ENCODE results near the gene NDUFAF2. TPM values are rescaled to one million over a fixed set of nuclear protein-coding genes. Genes with fewer than 3 reads are reported as not detected.

The NDUFAF2 gene
- total and polyA plus RNA-seq, 10 of the 15 experiments (the other 5 are each of a cell fraction or from before 2014, with no cell fraction given), result 22.4 to 121 (median 65.3) TPM

DNA sequence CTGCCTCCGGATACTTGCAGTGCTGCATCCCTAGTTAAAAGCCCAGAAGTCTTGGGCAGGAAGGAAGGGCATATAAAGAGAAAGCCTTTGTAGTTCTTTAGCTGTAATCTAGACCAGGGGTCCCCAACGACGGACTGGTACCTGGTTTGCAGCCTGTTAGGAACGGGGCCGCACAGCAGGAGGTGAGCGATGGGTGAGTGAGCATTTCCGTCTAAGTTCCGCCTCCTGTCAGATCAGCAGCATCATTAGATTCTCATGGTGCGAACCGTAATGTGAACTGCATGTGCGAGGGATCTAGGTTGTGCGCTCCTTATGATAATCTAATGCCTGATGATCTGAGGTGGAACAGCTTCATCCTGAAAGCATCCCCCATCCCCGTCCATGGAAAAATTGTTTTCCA is 218.9 kb downstream of the NDUFAF2 start:
- FAIRE-seq (no peak), ATAC-seq (no peak), DNase-seq (ENCODE audit: low read depth, low spot score) (no peak)
- SMC1A ChIA-PET (ENCODE audit: uncharacterized antibody, unreplicated experiment), result interaction anchor here (0.9 to 2.9 kb wide), 9 partner anchors 11 to 191 kb away, joined by 3 to 24 read pairs (median 3); no protein-coding TSS in a partner anchor
- H3K27me3 ChIP-seq (replicated peaks in 1 of 2; ENCODE audit: control insufficient read depth in 2 of 2, insufficient read depth in 2 of 2, low read length in 1 of 2), result no peaks in the 10 kb centered on the region
- H2AFZ ChIP-seq (ENCODE audit: control insufficient read depth, low read depth, low read length), result no peak overlapping the region
- H3K27ac ChIP-seq (ENCODE audit: control insufficient read depth, insufficient read depth), result no peak overlapping the region
- no peaks in the 10 kb centered on the region; the same call in 2 of the 3 replicates for H3K9me3 ChIP-seq (replicated peaks; ENCODE audit: control insufficient read depth, insufficient read depth, low read length)
- intact Hi-C loops (cut with micrococcal nuclease; ENCODE audit: unreplicated experiment) (loop anchor here (2.0 to 10.0 kb wide), 6 partner anchors 107 to 771 kb away; no protein-coding TSS in a partner anchor), in situ Hi-C loops (cut with MboI) (loop anchor here (10.0 kb wide), 1 partner anchor 161 kb away; no protein-coding TSS in a partner anchor)
- POLR2A ChIA-PET, result interaction anchor here (0.6 to 1.9 kb wide), 4 partner anchors 11 to 168 kb away, joined by 3 to 11 read pairs (median 4); partner anchors contain the start of gene ZSWIM6
- CTCF ChIA-PET, result interaction anchor here (0.7 to 2.4 kb wide), 8 partner anchors 12 to 495 kb away, joined by 3 to 11 read pairs (median 4); no protein-coding TSS in a partner anchor
- H4K20me1 ChIP-seq (ENCODE audit: control insufficient read depth, insufficient read depth), result no peaks in the 10 kb centered on the region
- whole genome bisulfite sequencing (ENCODE audit: insufficient coverage, insufficient replicate concordance, low lambda C conversion rate, missing lambda C conversion rate), result 98% methylated on average over 13 of the region's 13 CpGs
- H3K4me1 ChIP-seq (ENCODE audit: control insufficient read depth, insufficient read depth, low read length), result no peaks in the 10 kb centered on the region; the same call in 1 of the 2 replicates
- peak overlapping the region; percentile 66 for H3K4me2 ChIP-seq (ENCODE audit: control insufficient read depth, insufficient read depth)
- peak overlapping the region; percentile 73 for H3K4me3 ChIP-seq
- H3K36me3 ChIP-seq (ENCODE audit: control insufficient read depth in 2 of 2, insufficient read depth in 2 of 2, low read length in 1 of 2), result peaks cover 0 to 8% of the 10 kb centered on the region in 2 experiments; a peak in 2 of 4 replicates
- no TSS peak for BruUV-seq (replicated peaks)
- RAD21 ChIA-PET (ENCODE audit: unreplicated experiment), result interaction anchor here (0.6 to 2.2 kb wide), 5 partner anchors 36 to 140 kb away, joined by 3 to 14 read pairs (median 4); no protein-coding TSS in a partner anchor
- no peak overlapping the region for H3K9ac ChIP-seq (ENCODE audit: control insufficient read depth, insufficient read depth, low read length)
- H3K79me2 ChIP-seq (ENCODE audit: control insufficient read depth, insufficient read depth, low read length), result peaks cover 52% of the 10 kb centered on the region
- TF ChIP-seq, protein P1, sequence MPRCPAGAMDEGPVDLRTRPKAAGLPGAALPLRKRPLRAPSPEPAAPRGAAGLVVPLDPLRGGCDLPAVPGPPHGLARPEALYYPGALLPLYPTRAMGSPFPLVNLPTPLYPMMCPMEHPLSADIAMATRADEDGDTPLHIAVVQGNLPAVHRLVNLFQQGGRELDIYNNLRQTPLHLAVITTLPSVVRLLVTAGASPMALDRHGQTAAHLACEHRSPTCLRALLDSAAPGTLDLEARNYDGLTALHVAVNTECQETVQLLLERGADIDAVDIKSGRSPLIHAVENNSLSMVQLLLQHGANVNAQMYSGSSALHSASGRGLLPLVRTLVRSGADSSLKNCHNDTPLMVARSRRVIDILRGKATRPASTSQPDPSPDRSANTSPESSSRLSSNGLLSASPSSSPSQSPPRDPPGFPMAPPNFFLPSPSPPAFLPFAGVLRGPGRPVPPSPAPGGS (IDR thresholded peaks at IDR 0.05; ENCODE audit: borderline replicate concordance, insufficient read depth, low read depth, low read length, poor library complexity, severe bottlenecking), result peak; percentile 51
- TF ChIP-seq, protein P2, sequence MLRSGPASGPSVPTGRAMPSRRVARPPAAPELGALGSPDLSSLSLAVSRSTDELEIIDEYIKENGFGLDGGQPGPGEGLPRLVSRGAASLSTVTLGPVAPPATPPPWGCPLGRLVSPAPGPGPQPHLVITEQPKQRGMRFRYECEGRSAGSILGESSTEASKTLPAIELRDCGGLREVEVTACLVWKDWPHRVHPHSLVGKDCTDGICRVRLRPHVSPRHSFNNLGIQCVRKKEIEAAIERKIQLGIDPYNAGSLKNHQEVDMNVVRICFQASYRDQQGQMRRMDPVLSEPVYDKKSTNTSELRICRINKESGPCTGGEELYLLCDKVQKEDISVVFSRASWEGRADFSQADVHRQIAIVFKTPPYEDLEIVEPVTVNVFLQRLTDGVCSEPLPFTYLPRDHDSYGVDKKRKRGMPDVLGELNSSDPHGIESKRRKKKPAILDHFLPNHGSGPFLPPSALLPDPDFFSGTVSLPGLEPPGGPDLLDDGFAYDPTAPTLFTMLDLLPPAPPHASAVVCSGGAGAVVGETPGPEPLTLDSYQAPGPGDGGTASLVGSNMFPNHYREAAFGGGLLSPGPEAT (IDR thresholded peaks at IDR 0.05; ENCODE audit: low read depth), result no peak
- TF ChIP-seq, protein P3, sequence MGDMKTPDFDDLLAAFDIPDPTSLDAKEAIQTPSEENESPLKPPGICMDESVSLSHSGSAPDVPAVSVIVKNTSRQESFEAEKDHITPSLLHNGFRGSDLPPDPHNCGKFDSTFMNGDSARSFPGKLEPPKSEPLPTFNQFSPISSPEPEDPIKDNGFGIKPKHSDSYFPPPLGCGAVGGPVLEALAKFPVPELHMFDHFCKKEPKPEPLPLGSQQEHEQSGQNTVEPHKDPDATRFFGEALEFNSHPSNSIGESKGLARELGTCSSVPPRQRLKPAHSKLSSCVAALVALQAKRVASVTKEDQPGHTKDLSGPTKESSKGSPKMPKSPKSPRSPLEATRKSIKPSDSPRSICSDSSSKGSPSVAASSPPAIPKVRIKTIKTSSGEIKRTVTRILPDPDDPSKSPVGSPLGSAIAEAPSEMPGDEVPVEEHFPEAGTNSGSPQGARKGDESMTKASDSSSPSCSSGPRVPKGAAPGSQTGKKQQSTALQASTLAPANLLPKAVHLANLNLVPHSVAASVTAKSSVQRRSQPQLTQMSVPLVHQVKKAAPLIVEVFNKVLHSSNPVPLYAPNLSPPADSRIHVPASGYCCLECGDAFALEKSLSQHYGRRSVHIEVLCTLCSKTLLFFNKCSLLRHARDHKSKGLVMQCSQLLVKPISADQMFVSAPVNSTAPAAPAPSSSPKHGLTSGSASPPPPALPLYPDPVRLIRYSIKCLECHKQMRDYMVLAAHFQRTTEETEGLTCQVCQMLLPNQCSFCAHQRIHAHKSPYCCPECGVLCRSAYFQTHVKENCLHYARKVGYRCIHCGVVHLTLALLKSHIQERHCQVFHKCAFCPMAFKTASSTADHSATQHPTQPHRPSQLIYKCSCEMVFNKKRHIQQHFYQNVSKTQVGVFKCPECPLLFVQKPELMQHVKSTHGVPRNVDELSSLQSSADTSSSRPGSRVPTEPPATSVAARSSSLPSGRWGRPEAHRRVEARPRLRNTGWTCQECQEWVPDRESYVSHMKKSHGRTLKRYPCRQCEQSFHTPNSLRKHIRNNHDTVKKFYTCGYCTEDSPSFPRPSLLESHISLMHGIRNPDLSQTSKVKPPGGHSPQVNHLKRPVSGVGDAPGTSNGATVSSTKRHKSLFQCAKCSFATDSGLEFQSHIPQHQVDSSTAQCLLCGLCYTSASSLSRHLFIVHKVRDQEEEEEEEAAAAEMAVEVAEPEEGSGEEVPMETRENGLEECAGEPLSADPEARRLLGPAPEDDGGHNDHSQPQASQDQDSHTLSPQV (IDR thresholded peaks at IDR 0.05), result no peak
- TF ChIP-seq ATF3 (IDR thresholded peaks at IDR 0.05; ENCODE audit: borderline replicate concordance, extremely low read depth, low read depth, low read length), result no peak
- TF ChIP-seq BRCA1 (IDR thresholded peaks at IDR 0.05; ENCODE audit: low read depth, low read length), result no peak
- no peak for TF ChIP-seq HDAC2 (IDR thresholded peaks at IDR 0.05)
- no peak for TF ChIP-seq ATF7 (IDR thresholded peaks at IDR 0.05; ENCODE audit: low read depth)
- TF ChIP-seq, protein P4, sequence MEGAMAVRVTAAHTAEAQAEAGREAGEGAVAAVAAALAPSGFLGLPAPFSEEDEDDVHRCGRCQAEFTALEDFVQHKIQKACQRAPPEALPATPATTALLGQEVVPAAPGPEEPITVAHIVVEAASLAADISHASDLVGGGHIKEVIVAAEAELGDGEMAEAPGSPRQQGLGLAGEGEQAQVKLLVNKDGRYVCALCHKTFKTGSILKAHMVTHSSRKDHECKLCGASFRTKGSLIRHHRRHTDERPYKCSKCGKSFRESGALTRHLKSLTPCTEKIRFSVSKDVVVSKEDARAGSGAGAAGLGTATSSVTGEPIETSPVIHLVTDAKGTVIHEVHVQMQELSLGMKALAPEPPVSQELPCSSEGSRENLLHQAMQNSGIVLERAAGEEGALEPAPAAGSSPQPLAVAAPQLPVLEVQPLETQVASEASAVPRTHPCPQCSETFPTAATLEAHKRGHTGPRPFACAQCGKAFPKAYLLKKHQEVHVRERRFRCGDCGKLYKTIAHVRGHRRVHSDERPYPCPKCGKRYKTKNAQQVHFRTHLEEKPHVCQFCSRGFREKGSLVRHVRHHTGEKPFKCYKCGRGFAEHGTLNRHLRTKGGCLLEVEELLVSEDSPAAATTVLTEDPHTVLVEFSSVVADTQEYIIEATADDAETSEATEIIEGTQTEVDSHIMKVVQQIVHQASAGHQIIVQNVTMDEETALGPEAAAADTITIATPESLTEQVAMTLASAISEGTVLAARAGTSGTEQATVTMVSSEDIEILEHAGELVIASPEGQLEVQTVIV (IDR thresholded peaks at IDR 0.05; ENCODE audit: borderline replicate concordance, partially characterized antibody), result no peak
- TF ChIP-seq YY1 (IDR thresholded peaks at IDR 0.05; ENCODE audit: low read depth, low read length), result no peak
- no peak for TF ChIP-seq SP1 (IDR thresholded peaks at IDR 0.05; ENCODE audit: low read depth, low read length)
- 0 out of 2 replicates have a peak, but pooled peaks have one; percentile 56 for TF ChIP-seq POLR2AphosphoS5 (IDR thresholded peaks at IDR 0.05; ENCODE audit: low read length)
- TF ChIP-seq CREM (IDR thresholded peaks at IDR 0.05; ENCODE audit: low read depth), result no peak
- no peak for TF ChIP-seq IKZF2 (IDR thresholded peaks at IDR 0.05)
